ENCODE data around the gene LSM3. TPM values are rescaled to one million over a fixed set of nuclear protein-coding genes. Genes with fewer than 3 reads are reported as not detected.

Gene LSM3
- total RNA-seq, 1 experiment from 2014 or later, result 11.9 TPM

- Histone ChIP-seq H3K4me1 (ENCODE audit: control insufficient read depth, insufficient read depth, low read length) (peaks cover 6% of the 10 kb centered on the region), H3K27me3 (ENCODE audit: control insufficient read depth, insufficient read depth, low read length) (no peaks in the 10 kb centered on the region), H3K4me3 (ENCODE audit: low read depth in 2 of 2, low read length in 2 of 2) (no peak overlapping the region), H3K27ac (ENCODE audit: low read length) (no peak overlapping the region), H3K36me3 (ENCODE audit: control insufficient read depth, insufficient read depth, low read length) (no peaks in the 10 kb centered on the region; the same call in 1 of the 2 replicates), H3K9me3 (ENCODE audit: control insufficient read depth, insufficient read depth, low read depth, low read length) (no peaks in the 10 kb centered on the region)
- POLR2A ChIA-PET, result no interaction called here
- TF ChIP-seq POLR2AphosphoS5 (IDR thresholded peaks at IDR 0.05; ENCODE audit: low read depth, low read length), result no peak
- no peak for TF ChIP-seq REST (IDR thresholded peaks at IDR 0.05; ENCODE audit: insufficient read depth in 1 of 2, low read depth in 2 of 2, low read length in 1 of 2)
- TF ChIP-seq TCF7L2 (IDR thresholded peaks at IDR 0.05; ENCODE audit: low read depth, low read length), result no peak
- TF ChIP-seq SIN3A (IDR thresholded peaks at IDR 0.05; ENCODE audit: borderline replicate concordance, insufficient read depth, low read depth, low read length), result no peak
- TF ChIP-seq CTCF (IDR thresholded peaks at IDR 0.05), result no peak
- ATAC-seq (no peak), DNase-seq (ENCODE audit: low read depth, low spot score) (no peak)
- CTCF ChIA-PET, result no interaction called here
- BruUV-seq (replicated peaks), result no TSS peak
- intact Hi-C loops (cut with micrococcal nuclease; ENCODE audit: unreplicated experiment), result no loop called here
- in situ Hi-C loops (cut with HindIII; ENCODE audit: low pct_unique_long_range_greater_than_20kb, low sequenced_read_pairs), result no loop called here
Observed at GRCh38 chr3:14150078-14150477, 28.5 kb upstream of the LSM3 start.

GRCh38 chr3:14150491-14151230, 28.0 kb upstream of the LSM3 start:
- no peak overlapping the region for H3K27ac ChIP-seq (ENCODE audit: low read length)
- no peak overlapping the region for H3K4me3 ChIP-seq (ENCODE audit: low read depth in 2 of 2, low read length in 2 of 2)
- CTCF ChIA-PET, result no interaction called here
- intact Hi-C loops (cut with micrococcal nuclease; ENCODE audit: unreplicated experiment) (no loop called here), in situ Hi-C loops (cut with HindIII; ENCODE audit: low pct_unique_long_range_greater_than_20kb, low sequenced_read_pairs) (no loop called here)
- POLR2A ChIA-PET, result no interaction called here
- ATAC-seq, result no peak
- no peaks in the 10 kb centered on the region; the same call in 1 of the 2 replicates for H3K36me3 ChIP-seq (ENCODE audit: control insufficient read depth, insufficient read depth, low read length)
- H3K27me3 ChIP-seq (ENCODE audit: control insufficient read depth, insufficient read depth, low read length), result no peaks in the 10 kb centered on the region
- no peaks in the 10 kb centered on the region for H3K9me3 ChIP-seq (ENCODE audit: control insufficient read depth, insufficient read depth, low read depth, low read length)
- no TSS peak for BruUV-seq (replicated peaks)
- TF ChIP-seq POLR2AphosphoS5 (IDR thresholded peaks at IDR 0.05; ENCODE audit: low read depth, low read length), result no peak
- TF ChIP-seq CTCF (IDR thresholded peaks at IDR 0.05), result no peak
- no peak for TF ChIP-seq SIN3A (IDR thresholded peaks at IDR 0.05; ENCODE audit: borderline replicate concordance, insufficient read depth, low read depth, low read length)
- TF ChIP-seq REST (IDR thresholded peaks at IDR 0.05; ENCODE audit: insufficient read depth in 1 of 2, low read depth in 2 of 2, low read length in 1 of 2), result no peak
- no peak for TF ChIP-seq TCF7L2 (IDR thresholded peaks at IDR 0.05; ENCODE audit: low read depth, low read length)
- DNase-seq (ENCODE audit: low read depth, low spot score), result no peak
- H3K4me1 ChIP-seq (ENCODE audit: control insufficient read depth, insufficient read depth, low read length), result no peaks in the 10 kb centered on the region; the same call in 1 of the 2 replicates
